SK-N-SH treated with all-trans-retinoic acid at 6 μM for 48 hours (cell line): ENCODE data around the gene ARHGAP25.

Experiments used
- ATAC-seq: fragments of 200-7000 bp; cut with Tn5 transposase; 3 replicates; pipeline ENCODE4 v1.9.1; 2020; ENCODE audit warnings: mild to moderate bottlenecking, moderate library complexity
- BACH2 ChIP-seq: fragments of 250-450 bp; sonication (Bioruptor Pico); IDR thresholded peaks from 2 replicates; pipeline ENCODE4 v1.9.0; 2021; ENCODE audit warnings: mild to moderate bottlenecking, borderline replicate concordance
- CREB5 ChIP-seq: fragments of 250-450 bp; sonication (Bioruptor Pico); IDR thresholded peaks from 2 replicates; pipeline ENCODE4 v1.5.1; 2020; ENCODE audit warnings: low read depth, mild to moderate bottlenecking, moderate library complexity
- CSDC2 ChIP-seq: fragments of 250-450 bp; sonication (Bioruptor Pico); IDR thresholded peaks from 2 replicates; pipeline ENCODE4 v1.5.0; 2020; ENCODE audit warnings: mild to moderate bottlenecking, moderate library complexity
- CSRNP3 ChIP-seq: fragments of 250-450 bp; sonication (Bioruptor Pico); IDR thresholded peaks from 2 replicates; pipeline ENCODE4 v1.5.1; 2021; ENCODE audit warnings: mild to moderate bottlenecking, moderate library complexity
- ESRRG ChIP-seq: fragments of 250-450 bp; sonication (Bioruptor Pico); IDR thresholded peaks from 2 replicates; pipeline ENCODE4 v1.6.1; 2021; ENCODE audit warnings: mild to moderate bottlenecking
- ISL1 ChIP-seq: fragments of 250-450 bp; sonication (Bioruptor Pico); IDR thresholded peaks from 2 replicates; pipeline ENCODE4 v2.1.2; 2022; ENCODE audit warnings: mild to moderate bottlenecking, moderate library complexity
- OSR1 ChIP-seq: fragments of 250-450 bp; sonication (Bioruptor Pico); IDR thresholded peaks from 2 replicates; pipeline ENCODE4 v1.8.0; 2022; ENCODE audit warnings: moderate library complexity, mild to moderate bottlenecking, inconsistent platforms
- PATZ1 ChIP-seq: fragments of 250-450 bp; sonication (Bioruptor Pico); IDR thresholded peaks from 2 replicates; pipeline ENCODE4 v1.8.0; 2020; ENCODE audit warnings: mild to moderate bottlenecking, moderate library complexity, borderline replicate concordance
- PPARA ChIP-seq: fragments of 250-450 bp; sonication (Bioruptor Pico); IDR thresholded peaks from 2 replicates; pipeline ENCODE4 v1.5.0; 2020; ENCODE audit warnings: mild to moderate bottlenecking, borderline replicate concordance
- RARB ChIP-seq: fragments of 250-450 bp; sonication (Bioruptor Pico); IDR thresholded peaks from 2 replicates; pipeline ENCODE4 v1.8.0; 2021; ENCODE audit warnings: mild to moderate bottlenecking, moderate library complexity
- SNAI2 ChIP-seq: fragments of 250-450 bp; sonication (Bioruptor Pico); IDR thresholded peaks from 2 replicates; pipeline ENCODE4 v1.5.0; 2020; ENCODE audit warnings: mild to moderate bottlenecking, moderate library complexity
- TCF4 ChIP-seq: fragments of 250-450 bp; sonication (Bioruptor Pico); IDR thresholded peaks from 2 replicates; pipeline ENCODE4 v1.8.0; 2021; ENCODE audit warnings: mild to moderate bottlenecking, moderate library complexity, borderline replicate concordance
- TOX ChIP-seq: fragments of 250-450 bp; sonication (Bioruptor Pico); IDR thresholded peaks from 2 replicates; pipeline ENCODE4 v1.8.0; 2021; ENCODE audit warnings: mild to moderate bottlenecking, moderate library complexity, borderline replicate concordance
- TSHZ2 ChIP-seq: fragments of 250-450 bp; sonication (Bioruptor Pico); IDR thresholded peaks from 2 replicates; pipeline ENCODE4 v1.5.0; 2020; ENCODE audit warnings: mild to moderate bottlenecking, moderate library complexity
- ZC3H10 ChIP-seq: fragments of 250-450 bp; sonication (Bioruptor Pico); IDR thresholded peaks from 2 replicates; pipeline ENCODE4 v1.5.1; 2021; ENCODE audit warnings: mild to moderate bottlenecking, moderate library complexity
- ZFP3 ChIP-seq: fragments of 250-450 bp; sonication (Bioruptor Pico); IDR thresholded peaks from 2 replicates; pipeline ENCODE4 v1.5.0; 2020; ENCODE audit warnings: mild to moderate bottlenecking, moderate library complexity
- ZFP30 ChIP-seq: fragments of 450-650 bp; formaldehyde crosslinking; IDR thresholded peaks from 2 replicates; pipeline ENCODE4 v1.5.0; 2022; ENCODE audit warnings: mild to moderate bottlenecking, moderate library complexity
- ZNF70 ChIP-seq: fragments of 450-650 bp; formaldehyde crosslinking; IDR thresholded peaks from 2 replicates; pipeline ENCODE4 v1.5.0; 2020; ENCODE audit warnings: mild to moderate bottlenecking, moderate library complexity

The ARHGAP25 gene

GRCh38 chr2:68855550-68855949 is 120.9 kb downstream of the ARHGAP25 start:
- no peak for TF ChIP-seq ZFP3 (CRISPR knock-in tag)
- no peak for TF ChIP-seq ESRRG (CRISPR knock-in tag)
- no peak for TF ChIP-seq ZC3H10
- TF ChIP-seq BACH2 (CRISPR knock-in tag), result no peak
- TF ChIP-seq PPARA (CRISPR knock-in tag), result no peak
- no peak for TF ChIP-seq RARB (CRISPR knock-in tag)
- no peak for TF ChIP-seq SNAI2 (CRISPR knock-in tag)
- no peak for ATAC-seq

GRCh38 chr2:68857202-68857845 is 122.7 kb downstream of the ARHGAP25 start:
- no peak for TF ChIP-seq PPARA (CRISPR knock-in tag)
- ATAC-seq, result no peak

GRCh38 chr2:68857855-68858456 is 123.3 kb downstream of the ARHGAP25 start:
- TF ChIP-seq SNAI2 (CRISPR knock-in tag) (no peak), CSDC2 (CRISPR knock-in tag) (no peak), TOX (CRISPR knock-in tag) (no peak), ZFP30 (CRISPR knock-in tag) (no peak), OSR1 (no peak), ESRRG (CRISPR knock-in tag) (no peak), BACH2 (CRISPR knock-in tag) (no peak), PPARA (CRISPR knock-in tag) (no peak), PATZ1 (no peak), ZNF70 (no peak), CSRNP3 (CRISPR knock-in tag) (no peak), TSHZ2 (CRISPR knock-in tag) (no peak), ZC3H10 (no peak), RARB (CRISPR knock-in tag) (no peak)
- ATAC-seq, result no peak

GRCh38 chr2:68860111-68860510 is 125.5 kb downstream of the ARHGAP25 start:
- TF ChIP-seq ESRRG (CRISPR knock-in tag) (no peak), TSHZ2 (CRISPR knock-in tag) (no peak), TOX (CRISPR knock-in tag) (no peak), ISL1 (CRISPR knock-in tag) (peak; percentile 79), CSDC2 (CRISPR knock-in tag) (no peak), CREB5 (CRISPR knock-in tag) (peak; percentile 62; the same call in 1 of the 2 replicates), ZFP3 (CRISPR knock-in tag) (peak; percentile 32; the same call in 1 of the 2 replicates), ZFP30 (CRISPR knock-in tag) (no peak), TCF4 (CRISPR knock-in tag) (peak; percentile 80)
- TF ChIP-seq, all 23 proteins: peak for 4
- ATAC-seq, result no peak; the same call in 2 of the 3 replicates
